ENCODE data around the gene BAIAP2L2.

DNA sequence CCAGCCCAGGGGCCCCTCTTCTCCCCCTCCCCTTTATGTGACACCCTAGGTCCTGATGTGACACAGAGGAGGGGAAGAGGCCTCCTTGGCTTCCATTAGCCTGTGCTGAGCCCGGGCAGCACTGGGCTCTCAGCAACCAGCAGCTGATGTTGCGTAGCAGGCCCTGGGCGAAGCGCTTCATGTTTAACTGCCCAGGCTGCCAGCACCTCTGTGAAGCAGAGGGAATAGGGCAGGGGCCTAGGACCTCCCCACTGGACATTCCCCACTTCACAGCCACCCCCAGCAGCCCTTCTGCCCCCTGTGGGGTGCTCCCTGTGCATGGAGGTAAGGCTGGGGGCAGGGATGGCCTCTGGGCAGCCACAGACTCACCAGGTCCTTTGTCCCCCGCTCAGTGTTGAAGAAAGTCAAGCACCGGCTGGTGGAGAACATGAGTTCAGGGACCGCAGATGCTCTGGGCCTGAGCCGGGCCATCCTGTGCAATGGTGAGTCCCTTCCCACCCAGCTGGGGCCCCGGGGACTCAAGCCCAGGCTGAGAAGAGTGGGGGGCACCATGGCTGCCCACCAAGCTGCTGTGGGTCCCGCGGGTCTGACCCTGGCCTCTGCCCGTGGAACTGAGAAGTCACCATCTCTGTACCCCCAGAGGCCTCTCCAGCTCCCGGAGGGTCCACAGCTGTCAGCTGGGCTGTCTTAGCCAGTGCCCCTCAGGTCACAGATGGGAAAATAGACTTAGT lies 41.7 kb downstream of the BAIAP2L2 start:
- TF ChIP-seq EZH2 (IDR thresholded peaks at IDR 0.05; ENCODE audit: insufficient read depth, low read length) = no peak
- TF ChIP-seq, protein P1, sequence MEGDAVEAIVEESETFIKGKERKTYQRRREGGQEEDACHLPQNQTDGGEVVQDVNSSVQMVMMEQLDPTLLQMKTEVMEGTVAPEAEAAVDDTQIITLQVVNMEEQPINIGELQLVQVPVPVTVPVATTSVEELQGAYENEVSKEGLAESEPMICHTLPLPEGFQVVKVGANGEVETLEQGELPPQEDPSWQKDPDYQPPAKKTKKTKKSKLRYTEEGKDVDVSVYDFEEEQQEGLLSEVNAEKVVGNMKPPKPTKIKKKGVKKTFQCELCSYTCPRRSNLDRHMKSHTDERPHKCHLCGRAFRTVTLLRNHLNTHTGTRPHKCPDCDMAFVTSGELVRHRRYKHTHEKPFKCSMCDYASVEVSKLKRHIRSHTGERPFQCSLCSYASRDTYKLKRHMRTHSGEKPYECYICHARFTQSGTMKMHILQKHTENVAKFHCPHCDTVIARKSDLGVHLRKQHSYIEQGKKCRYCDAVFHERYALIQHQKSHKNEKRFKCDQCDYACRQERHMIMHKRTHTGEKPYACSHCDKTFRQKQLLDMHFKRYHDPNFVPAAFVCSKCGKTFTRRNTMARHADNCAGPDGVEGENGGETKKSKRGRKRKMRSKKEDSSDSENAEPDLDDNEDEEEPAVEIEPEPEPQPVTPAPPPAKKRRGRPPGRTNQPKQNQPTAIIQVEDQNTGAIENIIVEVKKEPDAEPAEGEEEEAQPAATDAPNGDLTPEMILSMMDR (IDR thresholded peaks at IDR 0.05; ENCODE audit: insufficient read depth, low read depth, low read length) = no peak

Data from astrocyte (in vitro differentiated cells and primary cell).